HG02981 (cell line): ENCODE data around the gene PAX3.
A peak's percentile ranks its signal among the peaks of the same experiment; 100 is the strongest.

ENCODE experiments used
- ATAC-seq: cut with Tn5 transposase; IDR thresholded peaks from one replicate; pipeline ENCODE4 v1.9.1; 2021; ENCODE audit warnings: mild to moderate bottlenecking, moderate library complexity; ENCODE audit not compliant: unreplicated experiment

Gene PAX3

GRCh38 chr2:222280795-222281194 is 18.0 kb downstream of the PAX3 start:
- ATAC-seq: no peak

- ATAC-seq: no peak
Observed at GRCh38 chr2:222272446-222273015, 26.3 kb downstream of the PAX3 start.

DNA sequence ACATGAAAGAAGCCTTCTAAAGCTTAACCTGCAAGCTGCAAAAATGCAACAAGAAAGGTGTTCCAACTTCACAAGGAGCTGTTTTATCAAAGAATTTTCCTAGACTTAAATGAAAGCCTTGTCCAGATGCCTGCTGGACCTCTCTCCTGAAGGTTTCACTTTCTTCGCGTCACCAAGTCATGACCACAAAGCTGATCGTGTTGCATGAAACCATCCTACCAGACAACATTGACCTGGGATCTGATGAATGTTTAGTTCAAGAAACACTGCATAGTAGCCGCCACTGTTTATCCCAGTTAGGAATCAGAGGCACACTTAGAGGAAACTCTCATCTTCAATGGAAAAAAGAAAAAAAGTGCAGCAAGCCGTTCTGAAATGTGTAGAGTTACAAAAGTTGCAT is 26.9 kb downstream of the PAX3 start:
- no peak for ATAC-seq

DNA sequence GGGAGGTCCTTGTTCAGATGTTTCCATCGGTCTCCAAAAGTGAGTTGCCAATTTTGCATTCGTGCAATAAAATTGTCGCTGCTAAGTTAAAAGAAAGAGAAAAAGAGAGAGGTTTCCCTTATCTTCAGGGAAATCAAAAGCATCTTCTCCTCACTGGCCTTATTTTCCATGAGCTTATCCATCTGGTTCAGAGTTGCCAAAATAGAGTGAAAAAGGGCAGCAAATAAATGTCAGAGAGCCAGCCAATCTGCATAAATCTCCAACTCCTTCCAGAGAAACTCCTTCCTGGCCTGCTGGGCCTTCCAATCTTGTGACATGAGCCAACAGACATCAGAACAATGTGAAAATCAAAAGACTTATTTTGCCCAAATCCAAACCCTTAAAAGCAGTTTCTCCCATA is 28.4 kb downstream of the PAX3 start:
- no peak for ATAC-seq

DNA sequence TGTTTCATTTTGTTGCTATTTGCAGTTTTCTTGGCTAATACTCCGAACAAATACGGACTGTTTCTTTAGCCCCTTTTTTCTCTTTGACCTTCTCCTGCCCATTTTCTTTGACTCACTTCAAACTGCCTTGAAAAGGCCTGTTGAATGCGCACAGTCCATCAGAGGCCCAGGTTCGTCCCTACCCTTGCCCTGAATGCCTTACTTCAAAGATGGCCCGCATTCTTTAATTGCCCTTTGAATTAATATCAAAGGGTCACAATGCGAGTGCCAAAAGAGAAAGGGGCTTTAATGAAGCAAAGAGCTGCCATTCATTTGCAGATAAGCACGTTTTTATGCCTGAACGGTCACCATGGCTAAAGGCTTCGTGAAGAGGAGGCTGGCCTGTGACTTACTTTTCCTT is 29.7 kb downstream of the PAX3 start:
- ATAC-seq: no peak

DNA sequence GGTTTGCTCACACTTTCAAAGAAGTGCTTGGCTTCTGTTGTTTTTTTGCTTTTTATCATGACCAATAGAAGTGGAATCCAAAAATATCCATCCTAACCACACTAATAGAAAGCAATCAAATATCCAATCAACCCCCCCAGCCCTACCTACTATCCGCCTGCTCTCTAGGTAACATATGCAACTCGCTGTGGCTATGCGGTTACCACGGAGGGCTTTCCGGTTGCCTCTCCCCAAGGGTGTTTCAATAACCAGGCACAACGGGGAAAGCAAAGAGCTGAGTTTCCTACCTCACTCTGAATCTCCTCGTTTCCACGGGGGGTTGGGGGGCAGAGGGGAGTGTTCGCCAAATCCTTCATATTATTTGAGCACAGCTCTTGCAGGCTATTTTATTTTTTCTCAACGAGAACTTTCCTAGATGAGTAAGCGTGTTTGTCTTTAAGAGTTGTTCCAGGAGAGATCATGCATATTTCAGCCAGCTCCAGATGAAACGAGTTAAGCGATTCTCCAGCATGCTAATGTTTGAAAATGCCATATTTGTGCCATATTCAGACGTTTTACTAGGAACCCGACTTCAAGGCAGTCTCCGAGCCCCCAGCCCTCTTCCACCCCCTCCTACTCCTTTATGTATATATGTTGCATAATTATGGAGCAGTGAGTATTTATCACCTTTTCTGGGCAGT is 30.3 kb downstream of the PAX3 start:
- no peak for ATAC-seq

DNA sequence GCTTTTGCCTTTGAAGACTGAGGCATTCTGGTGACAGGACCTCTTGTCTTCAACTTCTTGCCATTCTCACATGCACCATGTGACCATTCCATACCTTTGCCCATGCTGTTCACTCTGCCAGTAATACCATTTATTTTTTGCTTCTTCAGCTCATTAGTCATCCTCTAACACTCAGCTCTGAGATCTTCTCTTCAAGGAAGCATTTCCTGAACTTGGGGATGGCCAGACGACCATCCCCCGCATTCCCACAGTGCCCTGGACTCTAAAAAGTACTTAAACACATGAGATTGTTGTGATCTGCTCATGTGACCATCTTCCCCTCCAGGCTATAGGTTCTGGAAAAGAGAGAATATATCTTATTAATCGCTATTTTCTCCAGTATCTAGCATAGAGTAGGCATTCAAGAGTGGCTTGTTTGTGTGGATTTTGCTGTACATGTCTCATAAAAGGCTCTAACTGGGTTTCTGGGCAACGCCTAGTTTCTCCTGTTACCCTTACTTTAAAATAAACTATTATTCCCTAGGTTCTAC is 33.9 kb downstream of the PAX3 start:
- no peak for ATAC-seq

GRCh38 chr2:222261504-222261903 is 37.3 kb downstream of the PAX3 start:
- no peak for ATAC-seq

GRCh38 chr2:222257645-222258044 is 41.2 kb downstream of the PAX3 start:
- no peak for ATAC-seq

DNA sequence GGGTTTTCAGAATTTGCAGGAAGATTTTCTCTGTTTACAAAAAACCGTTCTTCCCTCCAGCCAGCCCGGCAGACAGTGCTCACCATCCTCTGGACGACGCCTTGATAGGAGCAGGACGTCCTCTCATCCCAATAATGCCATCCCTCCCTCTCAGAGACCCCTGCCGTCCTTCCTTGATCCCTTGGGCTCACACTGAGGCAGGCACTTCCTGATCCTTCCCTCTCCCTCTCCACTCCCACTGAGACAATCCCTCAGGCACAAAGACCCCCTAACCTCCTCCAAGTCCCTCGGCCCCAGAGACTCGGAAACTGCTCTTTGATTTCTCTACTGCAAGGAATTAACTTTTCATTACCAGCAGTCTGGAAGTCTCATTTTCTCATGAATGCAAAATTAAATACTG is 42.5 kb downstream of the PAX3 start:
- ATAC-seq: no peak

GRCh38 chr2:222255090-222255489 is 43.7 kb downstream of the PAX3 start:
- ATAC-seq: no peak

DNA sequence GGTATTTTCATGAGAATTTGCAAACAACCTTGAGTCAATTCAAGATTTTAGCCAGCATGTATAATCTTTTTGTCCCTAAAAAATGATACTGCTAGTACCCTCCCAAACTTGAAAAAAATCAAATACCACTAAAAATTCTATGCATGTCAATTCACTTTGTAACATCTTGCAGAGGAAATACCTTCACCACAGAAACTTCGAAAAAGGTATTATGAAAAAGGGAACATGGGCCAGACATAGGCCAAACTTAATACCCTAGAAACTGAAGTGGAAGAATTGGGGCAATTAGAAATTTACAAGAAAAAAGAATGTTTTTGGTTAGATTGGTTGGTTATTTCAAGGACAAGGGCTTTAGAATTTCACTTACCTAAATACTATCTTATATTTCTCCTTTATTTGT is 48.5 kb downstream of the PAX3 start:
- no peak for ATAC-seq

GRCh38 chr2:222249444-222249843 is 49.4 kb downstream of the PAX3 start:
- no peak for ATAC-seq

- ATAC-seq: no peak
Observed at GRCh38 chr2:222248818-222249217, 50.0 kb downstream of the PAX3 start.

GRCh38 chr2:222248256-222248655 is 50.5 kb downstream of the PAX3 start:
- no peak for ATAC-seq

DNA sequence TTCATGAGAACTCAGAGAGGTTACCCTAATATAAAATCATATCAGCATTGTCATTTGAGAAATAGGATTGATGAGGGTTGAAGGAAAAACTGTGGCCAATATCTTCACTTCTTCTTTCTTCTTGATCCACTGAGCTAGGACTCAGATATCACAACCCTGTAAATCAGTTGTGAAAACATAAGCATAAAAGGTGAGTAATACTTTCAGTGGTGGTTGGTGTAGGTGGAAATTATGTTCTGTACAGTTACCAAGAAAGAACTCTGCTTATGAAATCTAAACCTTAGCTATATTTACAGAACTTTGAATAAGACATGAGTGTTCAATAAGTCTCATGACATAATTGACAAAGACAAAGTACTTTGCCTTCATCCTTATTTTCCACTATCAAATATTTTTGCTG is 56.3 kb downstream of the PAX3 start:
- ATAC-seq: peak; percentile 81

GRCh38 chr2:222241128-222241870 is 57.5 kb downstream of the PAX3 start:
- ATAC-seq: no peak

GRCh38 chr2:222240676-222241049 is 58.1 kb downstream of the PAX3 start:
- no peak for ATAC-seq

DNA sequence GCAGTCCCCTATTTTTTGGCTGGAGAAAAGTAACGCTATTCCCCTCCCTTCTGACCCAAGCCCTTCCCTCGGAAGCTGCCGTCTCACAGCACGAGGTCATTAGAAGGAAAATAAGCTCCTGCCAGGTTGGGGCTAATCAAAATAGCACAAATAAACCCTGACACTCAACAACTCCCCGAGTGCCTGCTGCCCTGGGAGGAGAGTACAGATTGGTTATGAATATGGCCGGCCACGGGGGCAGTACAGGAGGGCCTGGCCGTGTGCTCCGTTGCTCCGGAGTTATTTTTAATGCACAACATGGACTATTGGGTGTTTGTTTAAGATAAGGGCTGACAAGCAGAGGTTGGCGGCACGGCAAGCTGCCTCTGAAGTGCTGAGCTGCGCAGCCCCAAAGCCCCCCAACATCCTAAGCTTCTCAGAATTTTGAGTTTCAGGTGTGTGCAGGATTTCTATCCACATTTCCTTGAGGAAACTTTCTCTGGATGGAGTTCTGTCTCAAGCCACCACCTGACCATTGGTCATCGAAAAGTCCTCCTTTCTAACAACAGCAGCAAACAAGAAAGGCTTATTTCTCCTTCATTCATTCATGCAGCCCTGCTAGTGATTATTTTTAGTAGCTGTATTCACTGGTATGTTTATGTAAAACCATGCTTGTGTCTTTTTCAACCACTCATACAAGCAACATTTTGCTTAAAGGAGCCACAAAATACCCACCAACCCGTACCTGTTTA is 58.7 kb downstream of the PAX3 start:
- no peak for ATAC-seq

GRCh38 chr2:222239091-222239490 is 59.7 kb downstream of the PAX3 start:
- ATAC-seq: no peak

DNA sequence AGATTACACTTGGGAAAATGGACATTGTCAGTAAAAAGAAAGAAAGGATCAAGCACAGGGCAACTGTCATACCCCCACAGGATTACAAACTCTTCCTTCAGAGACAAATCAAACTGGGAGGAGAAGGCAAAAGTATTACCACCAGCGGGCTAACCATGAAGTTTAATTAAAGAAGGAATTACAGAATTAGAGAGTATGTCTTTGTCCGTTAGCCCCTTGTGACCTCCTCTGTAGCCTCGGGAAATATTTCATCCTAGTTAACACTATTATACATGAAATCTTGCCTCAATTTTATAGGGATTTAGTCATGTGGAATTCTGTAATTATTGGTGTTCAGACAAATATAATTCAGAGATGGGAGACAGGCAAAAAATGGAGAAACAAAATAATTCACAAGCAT is 60.7 kb downstream of the PAX3 start:
- no peak for ATAC-seq
